K562 (cell line): Measurements from ENCODE around the gene SAMD8. TPM values are rescaled to one million over a fixed set of nuclear protein-coding genes. Genes with fewer than 3 reads are reported as not detected.
A peak's percentile ranks its signal among the peaks of the same experiment; 100 is the strongest.

ENCODE experiments used
- AFF1 ChIP-seq, 2 experiments: fragments of 450-650 bp; IDR thresholded peaks; 2 replicates each; pipeline ENCODE4 v1.6.1; 2018; ENCODE audit warnings: mild to moderate bottlenecking in 2 of 2, low read depth in 1 of 2; ENCODE audit not compliant: partially characterized antibody in 2 of 2
- HBP1 ChIP-seq: fragments of 450-650 bp; formaldehyde crosslinking; IDR thresholded peaks from 2 replicates; pipeline ENCODE4 v1.4.0; 2022; ENCODE audit warnings: missing genetic modification characterization
- HSF4 ChIP-seq: fragments of 250-450 bp; sonication (Bioruptor Pico); IDR thresholded peaks from 2 replicates; pipeline ENCODE4 v2.1.2; 2022; ENCODE audit warnings: mild to moderate bottlenecking, moderate library complexity, borderline replicate concordance
- IRF9 ChIP-seq: fragments of 450-650 bp; IDR thresholded peaks from 2 replicates; pipeline ENCODE4 v1.6.1; 2016; ENCODE audit warnings: missing biosample characterization, missing genetic modification characterization
- KDM5B ChIP-seq: fragments of 200-600 bp; sonication (generic); IDR thresholded peaks from 2 replicates; pipeline ENCODE4 v1.6.1; 2012; ENCODE audit warnings: low read depth, mild to moderate bottlenecking, moderate library complexity, low read length, control low read depth, inconsistent platforms; ENCODE audit not compliant: insufficient replicate concordance
- RBM14 ChIP-seq: fragments of 200-400 bp; formaldehyde crosslinking; IDR thresholded peaks from 2 replicates; pipeline ENCODE4 v1.6.1; 2018; ENCODE audit warnings: low read depth, mild to moderate bottlenecking, low read length, moderate library complexity, borderline replicate concordance; ENCODE audit not compliant: insufficient read depth
- SIRT6 ChIP-seq: IDR thresholded peaks from one replicate; pipeline ENCODE4 v1.6.1; 2012; ENCODE audit warnings: low read depth, mild to moderate bottlenecking, control low read depth, inconsistent platforms, low read length, moderate library complexity
- SMAD4 ChIP-seq: fragments of 250-450 bp; sonication (Bioruptor Pico); conservative IDR thresholded peaks from 2 replicates; pipeline ENCODE4 v1.8.0; 2021; ENCODE audit warnings: inconsistent platforms, mild to moderate bottlenecking, moderate library complexity
- SP1 ChIP-seq: sonication (generic); formaldehyde crosslinking; IDR thresholded peaks from 2 replicates; pipeline ENCODE4 v1.8.1; 2022; ENCODE audit warnings: mild to moderate bottlenecking, missing genetic modification reagents
- THRA ChIP-seq: fragments of 450-650 bp; IDR thresholded peaks from 2 replicates; pipeline ENCODE4 v1.6.1; 2017; ENCODE audit warnings: mild to moderate bottlenecking, moderate library complexity
- ZFPM2 ChIP-seq: fragments of 250-450 bp; sonication (Bioruptor Pico); IDR thresholded peaks from 2 replicates; pipeline ENCODE4 v1.5.1; 2022; ENCODE audit warnings: mild to moderate bottlenecking
- polyA plus RNA-seq, 8 experiments: library from polyadenylated mRNA; depleted of rRNA in 4 of 8; stranded (reverse) in 5 of 8; unstranded in 3 of 8; fragments of >200 nt; fragmentation: Nextera tagmentation in 2 of 8; fragmentation: Illumina TruSeq in 1 of 8; extraction: Ambion mirVana in 2 of 8; extraction: Trizol in 1 of 8; gene quantifications; 2 replicates each; pipeline versions ENCODE4 v1.2.1 to v1.2.3, GENCODE V29; 2011 to 2014; ENCODE audit warnings: inconsistent platforms in 1 of 8, missing spikeins in 1 of 8
- total RNA-seq, 7 experiments: library from RNA; depleted of rRNA in 6 of 7; stranded (reverse); fragments of >200 nt in 6 of 7; fragmentation: Illumina TruSeq in 2 of 7; extraction: Trizol in 2 of 7; gene quantifications; 2 replicates each; pipeline versions ENCODE4 v1.2.1 to v1.2.3, GENCODE V29; 2011 to 2021; ENCODE audit warnings: low replicate concordance in 1 of 7
- TF ChIP-seq, protein P1 (sequence below): fragments of 450-650 bp; IDR thresholded peaks from one replicate; pipeline ENCODE4 v1.6.1; 2018; ENCODE audit warnings: mild to moderate bottlenecking, moderate library complexity; ENCODE audit not compliant: partially characterized antibody
- TF ChIP-seq, protein P2 (sequence below): IDR thresholded peaks from 3 replicates; pipeline ENCODE4 v1.6.1; 2011; ENCODE audit warnings: borderline replicate concordance, mild to moderate bottlenecking, moderate library complexity; ENCODE audit not compliant: insufficient read length; ENCODE audit errors: extremely low read depth

Gene SAMD8
- total and polyA plus RNA-seq, 9 of the 15 experiments (the other 6 are each of a cell fraction or from before 2014, with no cell fraction given) = 2.7 to 16.1 (median 6.2) TPM

DNA sequence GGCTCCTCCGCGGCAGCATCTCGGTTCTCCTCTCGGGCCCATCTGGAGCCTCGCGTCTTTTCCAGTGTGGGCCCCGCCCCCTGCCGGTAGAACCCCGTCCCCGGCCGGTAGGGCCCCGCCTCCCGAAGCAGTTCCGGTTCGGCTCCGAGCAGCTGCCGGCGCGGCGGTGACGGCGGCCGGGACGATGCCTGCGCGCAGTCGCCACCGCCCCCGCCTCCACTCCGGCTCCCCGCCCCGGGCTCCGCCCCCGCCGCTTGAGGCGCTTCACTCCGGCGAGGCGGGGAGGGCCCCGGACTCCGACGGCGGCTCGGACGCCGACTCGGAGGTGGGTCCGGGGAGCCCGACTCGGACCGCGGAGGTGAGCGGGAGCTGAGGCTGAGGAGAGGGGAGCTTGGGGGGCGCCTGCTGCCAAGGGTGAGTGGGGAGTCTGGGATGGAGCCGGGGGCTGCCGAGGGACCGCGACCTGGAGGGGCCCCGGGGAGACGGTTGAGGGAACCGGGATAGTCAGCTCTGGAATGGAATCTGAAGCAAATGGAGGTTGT is at the start of gene SAMD8 (continued):
- no peak for TF ChIP-seq THRA
- TF ChIP-seq RBM14 = no peak
- TF ChIP-seq, protein P1, sequence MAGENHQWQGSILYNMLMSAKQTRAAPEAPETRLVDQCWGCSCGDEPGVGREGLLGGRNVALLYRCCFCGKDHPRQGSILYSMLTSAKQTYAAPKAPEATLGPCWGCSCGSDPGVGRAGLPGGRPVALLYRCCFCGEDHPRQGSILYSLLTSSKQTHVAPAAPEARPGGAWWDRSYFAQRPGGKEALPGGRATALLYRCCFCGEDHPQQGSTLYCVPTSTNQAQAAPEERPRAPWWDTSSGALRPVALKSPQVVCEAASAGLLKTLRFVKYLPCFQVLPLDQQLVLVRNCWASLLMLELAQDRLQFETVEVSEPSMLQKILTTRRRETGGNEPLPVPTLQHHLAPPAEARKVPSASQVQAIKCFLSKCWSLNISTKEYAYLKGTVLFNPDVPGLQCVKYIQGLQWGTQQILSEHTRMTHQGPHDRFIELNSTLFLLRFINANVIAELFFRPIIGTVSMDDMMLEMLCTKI = no peak
- no peak for TF ChIP-seq ZFPM2 (CRISPR knock-in tag)
- no peak for TF ChIP-seq IRF9 (tag)
- TF ChIP-seq SP1 = peak; percentile 66; the same call in 1 of the 2 replicates
- TF ChIP-seq HBP1 (CRISPR knock-in tag) = peak; percentile 66; the same call in 1 of the 2 replicates
- no peak for TF ChIP-seq HSF4 (CRISPR knock-in tag)
- no peak for TF ChIP-seq SIRT6
- TF ChIP-seq, protein P2, sequence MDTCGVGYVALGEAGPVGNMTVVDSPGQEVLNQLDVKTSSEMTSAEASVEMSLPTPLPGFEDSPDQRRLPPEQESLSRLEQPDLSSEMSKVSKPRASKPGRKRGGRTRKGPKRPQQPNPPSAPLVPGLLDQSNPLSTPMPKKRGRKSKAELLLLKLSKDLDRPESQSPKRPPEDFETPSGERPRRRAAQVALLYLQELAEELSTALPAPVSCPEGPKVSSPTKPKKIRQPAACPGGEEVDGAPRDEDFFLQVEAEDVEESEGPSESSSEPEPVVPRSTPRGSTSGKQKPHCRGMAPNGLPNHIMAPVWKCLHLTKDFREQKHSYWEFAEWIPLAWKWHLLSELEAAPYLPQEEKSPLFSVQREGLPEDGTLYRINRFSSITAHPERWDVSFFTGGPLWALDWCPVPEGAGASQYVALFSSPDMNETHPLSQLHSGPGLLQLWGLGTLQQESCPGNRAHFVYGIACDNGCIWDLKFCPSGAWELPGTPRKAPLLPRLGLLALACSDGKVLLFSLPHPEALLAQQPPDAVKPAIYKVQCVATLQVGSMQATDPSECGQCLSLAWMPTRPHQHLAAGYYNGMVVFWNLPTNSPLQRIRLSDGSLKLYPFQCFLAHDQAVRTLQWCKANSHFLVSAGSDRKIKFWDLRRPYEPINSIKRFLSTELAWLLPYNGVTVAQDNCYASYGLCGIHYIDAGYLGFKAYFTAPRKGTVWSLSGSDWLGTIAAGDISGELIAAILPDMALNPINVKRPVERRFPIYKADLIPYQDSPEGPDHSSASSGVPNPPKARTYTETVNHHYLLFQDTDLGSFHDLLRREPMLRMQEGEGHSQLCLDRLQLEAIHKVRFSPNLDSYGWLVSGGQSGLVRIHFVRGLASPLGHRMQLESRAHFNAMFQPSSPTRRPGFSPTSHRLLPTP = no peak
- TF ChIP-seq SMAD4 (CRISPR knock-in tag) = 0 out of 2 replicates have a peak, but pooled peaks have one; percentile 13
- peak in 1 of 2 experiments; percentile 64 for TF ChIP-seq AFF1 (IDR thresholded peaks at IDR 0.05; ENCODE audit: low read depth in 1 of 2, partially characterized antibody in 2 of 2)
- TF ChIP-seq KDM5B = peak; percentile 93
